ENCODE measurements around the gene ANTXRL. TPM values are rescaled to one million over a fixed set of nuclear protein-coding genes. Genes with fewer than 3 reads are reported as not detected.
"Not testable (repeated sequence)": the region's sequence is repeated elsewhere in the genome, so short reads cannot be mapped to it uniquely, and the experiment has no call there.

Gene ANTXRL
- total RNA-seq, 1 experiment from 2014 or later = not detected

DNA sequence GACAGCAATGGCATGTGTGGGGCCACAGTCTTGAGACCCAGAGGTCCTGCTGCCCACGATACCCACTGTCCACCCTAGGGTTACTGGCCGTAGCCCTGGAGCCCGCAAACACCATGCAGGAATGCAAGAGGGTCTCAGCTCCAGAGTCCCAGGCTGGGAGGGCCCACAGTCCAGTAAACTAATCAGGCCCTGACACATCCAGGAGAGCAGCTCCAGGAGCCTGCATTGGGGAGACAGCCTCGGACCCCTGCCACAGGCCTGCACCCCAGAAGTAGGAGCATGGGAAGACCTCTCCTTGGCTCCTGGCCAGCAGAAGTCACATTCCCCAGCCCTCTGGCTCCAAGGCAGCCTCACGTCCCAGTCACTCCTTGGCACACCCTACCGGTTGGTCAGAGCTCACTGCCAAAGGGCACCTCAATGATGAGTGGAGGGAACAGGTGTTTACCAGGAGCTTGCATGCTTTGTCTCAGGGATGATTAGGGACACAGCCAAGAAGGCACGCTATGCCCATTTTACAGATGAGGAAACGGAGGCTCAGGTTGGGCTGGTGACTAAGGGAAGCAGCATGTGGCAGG is 81.0 kb downstream of the ANTXRL start:
- intact Hi-C loops (cut with micrococcal nuclease); POLR2A ChIA-PET; DNase-seq (ENCODE audit: unreplicated experiment); BruUV-seq (replicated peaks); H3K27ac Mint-ChIP-seq (ENCODE audit: low read depth, unreplicated experiment); H3K36me3 Mint-ChIP-seq (ENCODE audit: insufficient read depth, unreplicated experiment); CTCF ChIA-PET; H3K9me3 Mint-ChIP-seq (ENCODE audit: unreplicated experiment); H3K4me1 Mint-ChIP-seq (ENCODE audit: insufficient read depth, unreplicated experiment); H3K4me3 Mint-ChIP-seq (ENCODE audit: unreplicated experiment); H3K27me3 Mint-ChIP-seq (ENCODE audit: insufficient read depth, unreplicated experiment): not testable (repeated sequence)

DNA sequence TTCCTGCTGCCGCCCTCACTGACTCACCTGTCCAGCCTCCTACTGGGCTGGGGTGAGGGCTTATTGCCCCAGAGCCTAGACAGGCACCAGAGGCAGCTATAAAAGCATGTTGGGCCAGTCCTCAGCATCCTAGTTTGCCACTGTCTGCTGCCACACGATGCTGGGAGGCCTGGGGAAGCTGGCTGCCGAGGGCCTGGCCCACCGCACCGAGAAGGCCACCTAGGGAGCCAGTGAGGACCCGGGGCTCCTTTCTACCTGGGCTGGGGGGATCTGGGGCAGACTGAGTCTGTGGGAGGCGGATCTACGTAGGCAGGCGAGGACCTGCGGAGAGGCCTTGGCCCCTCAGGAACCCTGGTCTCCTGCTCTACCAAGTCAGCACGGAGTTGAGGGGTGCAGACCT is 82.2 kb downstream of the ANTXRL start:
- H3K4me1 Mint-ChIP-seq (ENCODE audit: insufficient read depth, unreplicated experiment); H3K27ac Mint-ChIP-seq (ENCODE audit: low read depth, unreplicated experiment); BruUV-seq (replicated peaks); H3K4me3 Mint-ChIP-seq (ENCODE audit: unreplicated experiment); H3K36me3 Mint-ChIP-seq (ENCODE audit: insufficient read depth, unreplicated experiment); DNase-seq (ENCODE audit: unreplicated experiment); H3K9me3 Mint-ChIP-seq (ENCODE audit: unreplicated experiment); intact Hi-C loops (cut with micrococcal nuclease); H3K27me3 Mint-ChIP-seq (ENCODE audit: insufficient read depth, unreplicated experiment); POLR2A ChIA-PET; CTCF ChIA-PET: not testable (repeated sequence)

DNA sequence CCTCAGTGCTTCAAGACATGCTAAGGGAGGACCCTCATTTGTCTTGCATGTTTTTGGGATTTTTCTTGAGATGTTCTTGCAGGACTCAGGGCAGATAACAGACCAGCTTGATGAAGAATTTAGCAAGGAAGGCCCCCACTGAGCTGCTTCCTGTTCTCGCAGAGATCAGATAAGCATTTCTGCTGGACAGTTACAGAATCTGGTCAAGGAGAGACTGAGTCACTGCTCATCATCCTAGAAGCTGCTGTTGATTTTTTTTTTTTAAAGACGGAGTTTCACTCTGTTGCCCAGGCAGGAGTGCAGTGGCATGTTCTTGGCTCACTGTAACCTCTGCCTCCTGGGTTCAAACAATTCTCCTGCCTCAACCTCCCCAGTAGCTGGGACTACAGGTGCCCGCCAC is 87.6 kb downstream of the ANTXRL start:
- BruUV-seq (replicated peaks); H3K4me1 Mint-ChIP-seq (ENCODE audit: insufficient read depth, unreplicated experiment); H3K27ac Mint-ChIP-seq (ENCODE audit: low read depth, unreplicated experiment); DNase-seq (ENCODE audit: unreplicated experiment); H3K4me3 Mint-ChIP-seq (ENCODE audit: unreplicated experiment); intact Hi-C loops (cut with micrococcal nuclease); H3K9me3 Mint-ChIP-seq (ENCODE audit: unreplicated experiment); H3K36me3 Mint-ChIP-seq (ENCODE audit: insufficient read depth, unreplicated experiment); POLR2A ChIA-PET; H3K27me3 Mint-ChIP-seq (ENCODE audit: insufficient read depth, unreplicated experiment); CTCF ChIA-PET: not testable (repeated sequence)

DNA sequence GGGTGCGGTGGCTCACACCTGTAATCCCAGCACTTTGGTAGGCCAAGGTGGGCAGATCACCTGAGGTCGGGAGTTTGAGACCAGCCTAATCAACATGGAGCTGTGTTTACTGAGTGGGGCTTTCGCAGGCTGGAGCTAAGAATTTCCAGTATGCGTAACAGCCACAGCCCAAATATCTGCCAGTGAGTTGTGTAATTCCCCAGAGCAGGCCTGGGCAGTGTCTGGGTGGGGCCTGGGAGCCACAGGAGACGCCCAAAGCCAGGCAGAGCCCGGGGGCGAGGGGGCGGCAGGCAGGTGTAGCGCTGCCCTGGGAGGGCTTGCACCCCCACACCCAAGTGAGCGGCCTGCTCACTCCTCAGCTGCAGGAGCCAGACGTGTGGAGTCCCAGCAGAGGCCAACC is 88.6 kb downstream of the ANTXRL start, which contains the start of gene ANXA8L1:
TSS of gene ANXA8L1 (plus strand) at position 371 of the 400 bp plus-strand sequence. CDS start 76 bp downstream, outside the sequence.
- not testable (repeated sequence) for H3K27ac Mint-ChIP-seq (ENCODE audit: low read depth, unreplicated experiment)

DNA sequence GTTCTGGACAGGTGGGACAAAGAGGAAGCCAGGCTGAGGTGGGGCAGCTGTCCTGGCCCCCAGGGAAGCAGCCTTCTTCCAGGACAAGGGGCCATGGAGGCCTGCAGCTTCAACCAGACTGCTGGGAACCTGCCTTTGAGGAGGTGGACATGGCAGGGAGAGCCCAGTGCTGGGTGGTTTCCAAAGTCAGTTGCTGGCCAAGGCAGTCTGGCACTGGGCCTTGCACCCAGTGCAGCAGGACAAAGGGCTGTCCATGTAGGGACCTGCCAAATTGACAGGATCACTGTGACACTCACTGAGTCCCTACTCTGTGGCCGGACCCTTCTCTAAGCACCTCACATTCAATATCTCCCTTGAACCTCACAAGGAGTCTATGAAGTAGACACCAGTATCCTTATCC is 90.2 kb downstream of the ANTXRL start:
- BruUV-seq (replicated peaks); H3K36me3 Mint-ChIP-seq (ENCODE audit: insufficient read depth, unreplicated experiment); DNase-seq (ENCODE audit: unreplicated experiment); H3K4me1 Mint-ChIP-seq (ENCODE audit: insufficient read depth, unreplicated experiment); CTCF ChIA-PET; H3K4me3 Mint-ChIP-seq (ENCODE audit: unreplicated experiment); H3K9me3 Mint-ChIP-seq (ENCODE audit: unreplicated experiment); H3K27ac Mint-ChIP-seq (ENCODE audit: low read depth, unreplicated experiment); H3K27me3 Mint-ChIP-seq (ENCODE audit: insufficient read depth, unreplicated experiment); POLR2A ChIA-PET; intact Hi-C loops (cut with micrococcal nuclease): not testable (repeated sequence)

More for the DNA sequence above, 88.6 kb downstream of the ANTXRL start, which contains the start of gene ANXA8L1:
- BruUV-seq (replicated peaks); H3K4me1 Mint-ChIP-seq (ENCODE audit: insufficient read depth, unreplicated experiment); intact Hi-C loops (cut with micrococcal nuclease); CTCF ChIA-PET; H3K36me3 Mint-ChIP-seq (ENCODE audit: insufficient read depth, unreplicated experiment); H3K9me3 Mint-ChIP-seq (ENCODE audit: unreplicated experiment); H3K27me3 Mint-ChIP-seq (ENCODE audit: insufficient read depth, unreplicated experiment); POLR2A ChIA-PET; DNase-seq (ENCODE audit: unreplicated experiment): not testable (repeated sequence)
- H3K4me3 Mint-ChIP-seq (ENCODE audit: unreplicated experiment) = peak within 1 kb of the TSS; percentile 66

DNA sequence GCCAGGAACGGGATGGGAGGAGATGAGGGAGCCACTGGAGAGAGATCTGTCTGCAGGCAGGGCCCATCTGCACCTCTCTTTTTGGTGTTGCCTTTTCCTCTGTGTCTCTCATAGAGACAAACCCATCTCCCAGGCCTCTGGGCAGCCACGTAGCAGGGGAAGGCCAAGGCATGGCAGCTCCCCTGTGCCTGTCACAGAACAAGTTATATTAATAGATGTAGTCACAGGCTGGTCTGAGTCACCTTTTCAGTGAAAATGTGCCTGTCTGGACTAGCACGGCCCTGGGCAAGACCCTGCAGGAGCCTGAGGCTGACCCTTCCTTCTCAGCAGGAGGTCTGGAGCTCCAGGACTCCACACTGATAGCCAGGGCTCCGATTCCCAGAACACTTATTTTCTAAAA is 90.9 kb downstream of the ANTXRL start:
- H3K4me1 Mint-ChIP-seq (ENCODE audit: insufficient read depth, unreplicated experiment); H3K27ac Mint-ChIP-seq (ENCODE audit: low read depth, unreplicated experiment); DNase-seq (ENCODE audit: unreplicated experiment); H3K9me3 Mint-ChIP-seq (ENCODE audit: unreplicated experiment); H3K27me3 Mint-ChIP-seq (ENCODE audit: insufficient read depth, unreplicated experiment); H3K4me3 Mint-ChIP-seq (ENCODE audit: unreplicated experiment); POLR2A ChIA-PET; intact Hi-C loops (cut with micrococcal nuclease); CTCF ChIA-PET; H3K36me3 Mint-ChIP-seq (ENCODE audit: insufficient read depth, unreplicated experiment): not testable (repeated sequence)
- TSS peak; percentile 78 for BruUV-seq (replicated peaks)

DNA sequence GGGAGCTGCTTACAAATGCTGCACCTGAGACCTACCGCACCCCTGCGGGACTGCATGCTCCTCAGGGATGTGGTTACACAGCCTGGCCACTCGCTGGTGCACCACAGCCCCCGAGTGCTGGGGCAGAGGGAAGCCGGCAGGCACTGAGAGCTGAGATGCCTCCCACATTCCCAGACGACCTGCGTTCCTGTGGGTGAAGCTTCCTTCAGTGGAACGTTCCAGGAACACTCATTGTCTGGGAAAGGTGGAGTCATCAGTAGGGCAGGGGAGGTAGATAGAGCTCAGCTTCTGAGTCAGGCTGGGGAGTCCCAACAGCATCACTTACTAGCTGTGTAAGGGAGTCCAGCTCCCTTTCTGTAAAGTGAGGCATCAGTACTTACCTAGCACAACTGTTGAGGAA is 91.3 kb downstream of the ANTXRL start:
- H3K9me3 Mint-ChIP-seq (ENCODE audit: unreplicated experiment); intact Hi-C loops (cut with micrococcal nuclease); CTCF ChIA-PET; H3K36me3 Mint-ChIP-seq (ENCODE audit: insufficient read depth, unreplicated experiment); DNase-seq (ENCODE audit: unreplicated experiment); H3K27me3 Mint-ChIP-seq (ENCODE audit: insufficient read depth, unreplicated experiment); H3K27ac Mint-ChIP-seq (ENCODE audit: low read depth, unreplicated experiment); H3K4me1 Mint-ChIP-seq (ENCODE audit: insufficient read depth, unreplicated experiment); H3K4me3 Mint-ChIP-seq (ENCODE audit: unreplicated experiment); POLR2A ChIA-PET; BruUV-seq (replicated peaks): not testable (repeated sequence)

DNA sequence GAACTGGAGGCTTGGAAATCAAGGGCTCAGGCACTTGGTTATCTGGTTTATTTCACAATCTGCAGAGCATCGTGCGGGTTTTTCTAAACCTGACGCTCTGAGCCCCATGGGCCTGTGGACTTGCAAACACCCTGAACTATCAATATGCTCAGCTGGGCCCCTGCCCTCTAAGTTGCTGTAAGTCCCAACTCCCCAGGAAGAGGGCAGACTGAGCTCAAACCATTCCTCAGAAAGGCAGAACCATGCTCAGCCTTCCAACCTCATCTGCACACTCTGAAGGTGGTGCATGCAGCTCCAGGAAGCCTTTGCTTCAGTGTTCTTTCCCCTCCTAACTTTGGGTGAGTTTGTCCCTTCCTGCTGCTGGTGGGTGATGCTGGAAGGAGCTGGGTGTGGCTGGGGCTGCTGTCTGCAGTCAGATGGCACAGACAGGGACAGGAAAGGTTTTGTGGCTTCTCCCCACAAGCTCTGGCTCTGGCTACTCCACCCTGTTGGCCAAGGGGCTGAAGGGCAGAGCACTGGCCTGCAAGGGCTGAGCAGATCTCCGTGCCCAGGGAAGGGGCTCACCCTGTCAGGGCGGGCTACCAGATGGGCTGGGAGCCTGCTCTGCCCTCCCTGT is 92.5 kb downstream of the ANTXRL start:
- CTCF ChIA-PET; intact Hi-C loops (cut with micrococcal nuclease); H3K27me3 Mint-ChIP-seq (ENCODE audit: insufficient read depth, unreplicated experiment); POLR2A ChIA-PET; H3K9me3 Mint-ChIP-seq (ENCODE audit: unreplicated experiment); H3K27ac Mint-ChIP-seq (ENCODE audit: low read depth, unreplicated experiment); BruUV-seq (replicated peaks); H3K4me3 Mint-ChIP-seq (ENCODE audit: unreplicated experiment); DNase-seq (ENCODE audit: unreplicated experiment); H3K4me1 Mint-ChIP-seq (ENCODE audit: insufficient read depth, unreplicated experiment); H3K36me3 Mint-ChIP-seq (ENCODE audit: insufficient read depth, unreplicated experiment): not testable (repeated sequence)

All from MCF 10A (cell line).